NCI-H748 treated with DMSO at 0.1 percent for 48 hours (cell line): ENCODE results near the gene USP36.

Experiments used
- DNase-seq: peaks from one replicate; lab custom pipeline; 2025; lab: John Stamatoyannopoulos, UW

Gene USP36

DNA sequence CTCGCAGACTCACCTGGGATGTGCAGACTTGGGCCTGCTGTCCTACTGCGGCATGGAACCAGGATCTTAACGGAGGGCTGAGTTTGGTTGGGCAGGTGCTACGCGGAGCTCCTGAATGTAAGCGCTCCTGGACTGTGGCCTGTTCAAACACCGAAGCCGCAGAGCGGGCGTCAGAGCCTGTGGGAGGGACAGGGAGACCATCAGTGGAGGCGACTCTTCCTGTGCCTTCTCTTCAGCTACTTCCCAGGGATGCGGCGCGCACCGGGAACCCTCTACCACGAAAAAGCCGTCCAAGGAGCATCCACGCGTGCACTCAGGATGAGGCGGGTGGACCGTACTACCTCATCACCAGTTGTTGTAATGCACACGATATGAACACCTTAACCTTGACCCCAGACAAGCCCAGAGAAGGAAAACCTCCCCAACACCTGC lies 2.0 kb downstream of the USP36 start:
- DNase-seq: no peak

DNA sequence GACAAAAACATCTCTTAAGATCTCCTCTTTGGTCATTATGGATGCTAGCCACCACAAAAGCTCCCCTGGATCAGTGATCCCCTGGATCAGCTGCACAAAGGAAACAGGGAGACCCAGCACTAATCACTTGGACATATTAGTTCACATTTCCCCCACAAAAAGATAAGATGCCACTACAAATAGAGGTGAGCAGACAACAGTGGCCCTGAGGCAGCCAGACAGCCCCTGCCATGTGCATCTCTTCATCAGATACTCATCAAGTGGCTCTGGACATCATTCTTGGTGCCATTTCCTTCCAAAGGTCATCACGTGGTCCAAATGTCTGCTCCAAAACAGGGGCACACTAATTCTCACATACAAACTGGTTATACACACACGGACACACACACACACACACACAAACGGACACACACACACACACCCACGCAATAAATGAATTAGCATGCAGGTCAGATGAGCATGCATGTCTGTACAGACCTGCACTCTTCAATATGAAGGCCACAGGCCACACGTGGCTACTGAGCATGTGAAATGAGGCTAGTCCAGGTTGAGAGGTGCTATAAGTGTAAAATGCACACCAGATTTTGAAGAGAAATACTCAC lies 4.1 kb downstream of the USP36 start:
- DNase-seq: no peak

DNA sequence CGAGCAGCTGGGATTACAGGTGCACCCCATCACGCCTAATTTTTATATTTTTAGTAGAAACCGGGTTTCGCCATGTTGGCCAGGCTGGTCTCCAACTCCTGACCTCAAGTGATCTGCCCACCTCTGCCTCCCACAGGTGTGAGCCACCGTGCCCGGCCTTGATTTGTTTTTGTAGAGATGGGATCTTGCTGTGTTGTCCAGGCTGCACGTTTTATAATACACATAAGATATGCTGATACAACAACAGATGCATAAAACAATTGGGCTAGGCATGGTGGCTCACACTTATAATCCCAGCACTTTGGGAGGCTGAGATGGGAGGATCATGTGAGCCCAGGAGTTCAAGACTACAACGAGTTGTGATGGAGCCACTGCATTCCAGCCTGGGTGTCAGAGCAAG lies 6.0 kb downstream of the USP36 start:
- no peak for DNase-seq

DNA sequence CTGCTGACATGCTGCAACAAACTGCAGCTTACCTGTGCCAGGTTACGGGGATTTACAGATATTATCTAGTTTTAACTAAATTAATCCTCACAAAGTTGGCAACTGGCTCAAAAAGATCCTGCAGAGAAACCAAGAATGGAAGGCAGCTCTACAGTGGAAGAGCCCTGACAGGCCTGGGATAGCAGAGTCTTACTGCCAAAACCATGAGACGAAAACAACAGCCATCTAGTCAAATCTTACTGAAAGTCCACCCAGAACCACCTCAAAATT lies 8.1 kb downstream of the USP36 start:
- DNase-seq: no peak

DNA sequence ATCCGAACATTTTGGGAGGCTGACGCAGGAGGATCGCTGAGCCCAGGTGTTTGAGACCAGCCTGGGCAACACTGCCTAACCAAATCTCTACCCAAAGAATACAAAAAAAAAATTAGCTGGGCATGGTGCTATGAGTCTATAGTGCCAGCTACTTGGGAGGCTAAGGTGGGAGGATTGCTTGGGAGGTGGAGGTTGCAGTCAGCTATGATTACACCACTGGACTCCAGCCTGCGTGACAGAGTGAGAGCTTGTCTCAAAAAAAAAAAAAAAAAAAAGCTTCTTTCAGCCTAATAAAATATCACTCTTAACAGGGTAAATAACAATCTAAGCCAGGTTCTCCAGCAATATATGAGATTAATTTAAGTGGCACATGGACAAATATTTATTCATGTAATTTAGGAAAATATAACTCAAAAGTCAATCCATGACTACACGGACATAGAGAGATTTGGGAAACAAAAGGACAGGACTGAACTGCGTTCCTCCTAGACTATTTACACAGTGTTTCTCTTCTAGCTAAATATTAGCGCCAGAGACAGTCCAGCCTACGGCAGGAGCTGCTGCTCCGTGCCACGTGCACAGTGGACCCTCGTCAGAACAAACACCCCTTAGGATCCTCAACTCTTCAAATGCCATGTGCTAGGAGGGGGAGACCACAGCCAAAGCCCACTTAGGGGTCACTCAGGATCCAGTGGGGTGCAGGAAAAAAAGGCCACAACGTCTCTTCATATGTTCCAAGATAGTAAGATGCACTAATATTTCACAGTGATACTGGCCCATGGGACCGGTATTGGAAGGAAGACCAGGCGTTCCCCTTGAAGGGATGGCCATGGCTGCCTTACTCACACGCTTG lies 8.7 kb downstream of the USP36 start:
- DNase-seq: no peak

DNA sequence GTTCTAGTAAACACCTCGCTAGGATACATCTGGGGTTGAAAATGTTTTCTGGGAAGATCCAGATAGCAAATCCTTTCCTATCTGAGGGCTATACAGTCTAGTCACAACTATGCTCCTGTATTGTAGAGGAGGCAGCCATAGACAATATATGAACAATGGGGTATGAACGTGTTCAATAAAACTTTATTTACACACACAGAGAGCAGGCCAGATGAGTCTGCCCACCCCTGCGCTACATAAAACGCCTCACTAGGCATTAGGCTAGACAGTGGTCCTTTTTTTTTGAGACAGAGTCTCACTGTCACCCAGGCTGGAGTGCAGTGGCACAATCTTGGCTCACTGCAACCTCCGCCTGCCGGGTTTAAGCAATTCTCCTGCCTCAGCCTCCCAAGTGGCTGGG lies 11.1 kb downstream of the USP36 start:
- DNase-seq: no peak

DNA sequence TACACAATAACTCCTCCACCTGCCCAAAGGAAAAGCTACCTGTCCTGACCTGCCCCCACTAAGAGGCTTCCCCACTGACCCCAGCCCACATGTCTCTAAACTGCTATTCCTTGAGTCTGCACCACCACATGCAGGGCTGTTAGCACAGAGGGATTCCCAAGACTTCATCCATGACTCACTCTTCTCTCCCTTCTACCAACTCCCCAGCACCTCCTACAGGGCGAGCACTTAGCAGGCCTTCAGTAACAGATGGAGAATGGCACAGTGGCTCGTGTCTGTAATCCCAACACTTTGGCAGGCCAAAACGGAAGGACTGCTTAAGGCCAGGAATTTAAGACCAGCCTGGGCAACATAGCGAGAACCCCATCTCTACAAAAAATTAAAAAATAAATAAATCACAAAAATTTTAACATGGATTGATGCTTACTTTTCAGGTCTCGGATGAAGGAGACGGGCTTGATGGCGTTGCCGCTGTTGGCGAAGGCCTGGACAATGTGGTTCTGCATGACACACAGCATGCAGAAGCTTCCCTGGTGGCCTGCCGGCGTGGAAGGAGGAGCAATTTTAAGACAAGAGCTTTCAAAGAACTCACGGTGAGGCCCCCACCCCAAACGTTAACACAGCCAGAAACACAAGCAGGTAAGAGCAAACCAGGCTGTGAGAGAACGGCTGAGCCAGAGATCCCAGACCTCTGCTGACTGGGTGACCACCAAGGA lies 12.0 kb downstream of the USP36 start:
- no peak for DNase-seq

DNA sequence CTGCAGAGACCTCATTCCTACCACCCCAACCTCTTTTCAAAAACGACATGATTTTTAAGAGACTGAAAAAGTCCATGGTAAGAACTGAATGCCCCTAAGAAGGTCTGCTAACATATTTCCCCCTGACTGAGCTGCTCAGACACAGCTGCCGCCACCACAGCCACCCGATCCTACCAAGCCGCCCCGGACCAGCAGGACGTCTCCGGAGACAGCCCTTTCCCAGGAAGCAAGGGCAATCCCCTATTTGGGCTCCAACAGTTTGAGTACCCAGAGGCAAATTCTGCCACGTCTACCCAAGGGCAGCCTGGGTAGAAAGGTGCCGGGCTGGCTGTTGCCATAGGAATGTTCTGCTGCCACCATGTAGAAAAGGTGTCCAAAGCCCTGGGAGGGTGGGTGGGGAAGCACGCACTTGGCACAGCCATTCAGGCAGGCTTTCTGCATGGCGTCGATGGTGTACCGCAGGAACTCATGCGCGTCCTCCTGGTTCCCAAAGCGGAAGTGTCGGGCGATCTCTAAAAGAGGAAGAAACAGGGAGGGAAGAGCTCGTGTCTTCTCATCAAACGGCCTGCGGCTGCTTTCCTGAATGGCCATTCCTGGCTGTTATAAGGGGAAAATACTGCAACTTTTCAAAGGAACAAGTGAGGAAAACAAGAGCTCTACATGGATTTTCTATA lies 13.6 kb downstream of the USP36 start:
- DNase-seq: no peak

DNA sequence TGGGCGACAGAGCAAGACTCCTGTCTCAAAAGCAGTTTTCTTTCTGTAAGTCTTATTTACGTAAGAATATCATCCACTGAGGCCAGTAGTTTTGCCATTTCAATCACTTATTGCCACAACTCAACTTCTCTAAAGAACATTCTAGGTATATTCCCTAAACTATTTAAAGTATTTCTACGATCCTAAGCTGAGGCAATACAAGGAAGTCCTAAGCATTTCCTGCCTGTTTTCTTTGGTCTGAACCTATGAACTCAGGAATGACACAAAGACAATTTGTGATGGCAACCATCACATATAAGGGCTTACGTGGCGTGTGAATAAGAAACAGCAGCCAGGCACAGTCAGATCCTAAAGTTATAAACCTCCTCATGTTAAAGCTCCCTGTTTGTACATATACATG lies 14.2 kb downstream of the USP36 start:
- no peak for DNase-seq

DNA sequence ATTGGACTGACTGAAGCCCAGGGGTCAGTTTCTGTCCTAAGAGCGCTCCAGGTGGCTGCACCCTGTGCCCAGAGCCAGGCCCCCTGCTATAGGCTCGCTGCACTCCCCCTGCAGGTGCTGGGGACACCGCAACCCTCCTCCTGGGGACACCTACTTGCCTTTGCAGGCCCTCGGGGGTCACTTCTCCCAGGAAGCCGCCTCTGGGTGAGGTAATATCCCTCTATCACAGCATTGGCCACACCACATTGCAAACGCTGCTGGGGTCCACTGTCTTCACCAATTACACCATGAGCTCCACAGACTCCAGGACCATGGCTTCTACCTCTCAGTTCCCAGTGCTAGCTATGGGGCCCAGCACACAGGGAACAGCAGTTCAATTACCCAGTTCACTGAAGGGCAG lies 14.9 kb downstream of the USP36 start:
- DNase-seq: no peak

DNA sequence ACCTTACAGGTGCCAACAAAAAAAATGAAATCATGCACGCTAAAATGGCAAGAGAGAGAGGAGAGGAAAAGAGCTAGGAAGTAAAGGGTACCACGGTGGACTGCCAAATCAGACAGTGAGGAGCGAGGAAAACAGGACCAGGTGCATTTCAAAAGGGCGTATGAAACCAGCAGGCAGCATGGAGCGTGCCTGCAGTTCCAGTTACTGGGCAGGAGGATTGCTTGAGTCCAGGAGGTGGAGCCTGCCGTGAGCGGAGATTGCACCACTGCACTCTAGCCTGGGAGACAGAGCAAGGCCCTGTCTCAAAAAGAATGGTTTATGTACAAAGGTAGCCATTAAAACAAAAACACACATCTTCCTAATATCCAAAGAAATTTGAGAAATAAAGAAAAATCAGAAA lies 16.4 kb downstream of the USP36 start:
- DNase-seq: no peak

DNA sequence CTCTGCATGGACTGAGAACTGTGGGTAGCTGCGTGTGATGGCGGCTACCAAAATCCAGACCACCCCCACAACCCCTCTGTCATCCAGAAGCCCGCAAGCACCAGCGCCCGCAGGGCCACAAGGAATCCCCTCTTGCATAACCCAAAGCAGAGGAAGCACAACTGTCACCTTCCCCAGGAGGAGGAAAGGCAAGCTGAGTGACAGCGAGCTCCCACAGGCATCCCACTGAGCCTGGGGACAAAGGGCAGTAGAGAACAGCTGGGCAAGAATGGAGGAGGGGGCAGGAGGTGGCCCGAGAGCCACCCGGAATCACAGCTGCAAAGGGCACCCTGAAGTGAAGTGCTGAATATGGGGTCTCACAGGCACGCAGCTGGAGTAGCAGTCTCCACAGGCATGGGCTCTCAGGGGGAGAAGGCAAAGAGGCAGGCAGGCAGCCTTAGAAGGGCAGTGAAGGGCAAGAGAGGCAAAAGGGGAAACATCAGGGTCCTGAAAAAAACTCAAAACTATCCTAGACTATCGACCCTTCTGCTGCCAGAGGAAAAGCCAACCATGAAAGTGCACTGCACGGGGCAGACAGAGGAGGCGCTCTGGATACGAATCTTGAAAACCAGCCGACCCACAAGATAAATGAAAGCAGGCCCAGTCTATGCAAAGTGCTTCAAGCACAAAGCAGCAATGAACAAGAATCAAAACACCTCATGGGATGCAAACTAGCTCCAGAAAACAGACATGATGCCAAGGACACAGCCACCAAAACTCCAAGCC lies 17.1 kb downstream of the USP36 start:
- DNase-seq: no peak

DNA sequence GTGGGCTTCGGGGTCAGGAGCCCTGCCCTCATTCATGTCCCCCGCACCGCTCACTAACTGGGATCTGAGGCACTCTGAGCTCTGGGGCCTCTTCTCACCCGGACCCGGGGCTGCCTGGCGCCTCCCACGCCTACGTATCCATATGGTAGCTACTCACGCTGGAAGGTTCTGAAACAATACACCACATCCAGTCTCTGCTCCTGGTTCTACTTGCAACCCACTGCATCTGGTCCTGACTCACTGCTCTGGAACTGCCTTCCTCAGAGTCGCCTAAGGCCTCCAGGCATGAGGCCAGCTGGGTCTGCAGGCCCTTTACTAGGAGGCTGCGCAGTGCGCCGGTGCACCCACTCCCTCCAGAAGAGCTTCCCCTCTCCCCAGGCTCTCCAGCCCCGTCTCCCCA lies 18.1 kb downstream of the USP36 start:
- no peak for DNase-seq

DNA sequence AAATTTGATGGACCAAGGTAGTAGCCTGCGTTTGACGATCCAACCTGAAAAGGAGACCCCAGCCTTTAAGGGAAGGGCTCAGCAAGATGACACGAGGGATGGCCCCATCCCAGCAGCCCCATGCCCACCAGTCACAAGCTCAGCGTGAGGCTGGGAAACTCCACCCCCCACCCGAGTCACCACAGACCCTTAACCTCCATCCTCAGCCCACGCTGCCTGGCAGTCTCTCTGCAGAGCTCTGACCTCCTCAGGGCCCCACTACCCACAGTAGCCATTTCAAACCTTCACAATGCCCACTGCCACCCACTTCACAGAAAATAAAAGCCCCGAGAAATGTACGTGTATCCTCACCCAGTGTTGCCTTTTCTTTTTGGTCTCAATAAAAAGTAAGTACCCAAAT lies 18.7 kb downstream of the USP36 start:
- no peak for DNase-seq

DNA sequence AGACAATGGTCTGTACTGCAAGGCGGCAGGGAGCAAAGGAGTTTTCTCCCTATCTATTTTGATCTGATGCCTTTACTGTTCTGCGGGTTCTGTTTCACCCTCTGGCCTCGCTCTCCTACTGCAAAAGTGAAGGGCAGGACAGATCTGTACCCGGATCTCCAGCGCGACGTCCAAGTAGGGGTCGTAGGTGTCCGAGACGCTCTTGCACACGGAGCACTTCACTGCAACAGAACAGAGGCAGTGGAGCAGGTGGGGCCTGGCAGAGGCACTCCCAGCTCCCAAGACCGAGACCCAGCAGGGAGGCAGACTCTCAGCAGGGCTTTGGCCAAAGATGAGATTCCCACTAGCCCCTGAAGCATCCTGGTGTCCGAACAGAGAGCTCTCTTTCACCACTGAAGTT lies 19.8 kb downstream of the USP36 start:
- DNase-seq: no peak

DNA sequence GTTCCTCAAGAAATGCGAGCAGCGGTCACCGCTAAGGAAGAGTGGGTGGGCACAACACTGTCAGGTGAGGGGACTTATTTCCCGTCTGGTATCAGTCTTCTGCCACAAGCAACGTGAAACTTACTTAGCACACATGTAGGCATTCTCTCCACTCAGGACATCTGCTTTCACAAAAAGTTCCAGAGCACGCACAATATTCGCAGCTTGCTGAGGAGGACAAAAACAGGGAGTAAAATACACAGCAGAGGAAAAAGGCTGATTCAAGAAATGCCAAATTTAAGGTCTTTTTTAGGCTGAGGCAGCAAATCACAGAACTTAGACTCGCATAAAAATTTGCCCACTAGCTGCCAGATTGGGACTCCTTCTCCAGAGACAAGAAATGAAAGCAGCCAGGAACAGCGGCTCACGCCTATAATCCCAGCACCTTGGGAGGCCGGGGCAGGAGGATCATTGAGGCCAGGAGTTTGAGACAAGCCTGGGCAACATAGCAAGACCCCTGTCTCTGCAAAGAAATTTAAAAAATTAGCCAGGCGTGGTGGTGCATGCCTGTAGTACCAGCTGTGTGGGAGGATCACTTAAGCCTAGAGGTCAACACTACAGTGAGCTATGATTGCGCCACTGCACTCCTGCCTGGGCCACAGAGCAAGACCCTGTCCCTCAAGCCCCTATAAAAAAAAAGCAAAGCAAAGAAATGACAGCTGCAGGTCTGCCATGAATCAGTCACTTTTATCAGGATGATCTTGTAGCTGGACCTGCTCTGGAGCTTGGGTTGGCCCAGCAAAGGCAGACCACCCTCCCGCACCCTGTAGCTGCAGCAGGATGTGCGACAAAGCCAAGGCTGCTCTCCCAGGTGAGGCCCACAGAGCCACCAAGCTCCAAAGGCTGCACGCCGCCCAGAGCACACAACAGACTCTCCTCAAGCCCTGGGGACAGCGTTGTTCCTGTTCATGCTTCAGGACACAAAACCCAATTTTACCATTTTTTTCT lies 20.5 kb downstream of the USP36 start:
- DNase-seq: no peak

DNA sequence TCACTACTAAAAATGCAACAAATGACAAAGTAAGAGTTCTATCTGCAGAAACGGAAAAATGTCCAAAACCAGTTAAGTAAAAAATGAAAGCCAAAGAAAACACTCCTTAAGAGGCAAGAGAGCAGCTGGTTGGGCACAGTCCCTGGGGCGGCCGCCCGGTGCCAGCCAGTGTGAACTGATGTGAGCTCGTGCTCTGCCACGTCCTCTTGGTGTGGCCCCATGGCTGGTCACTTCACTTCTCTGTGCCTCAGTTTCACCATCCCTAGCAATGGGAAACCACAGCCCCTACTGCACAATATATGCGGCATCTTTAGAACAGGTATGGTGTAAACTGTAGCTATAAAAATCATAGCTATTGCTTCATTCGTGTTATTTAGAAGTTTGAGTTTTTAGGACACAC lies 21.2 kb downstream of the USP36 start:
- no peak for DNase-seq

DNA sequence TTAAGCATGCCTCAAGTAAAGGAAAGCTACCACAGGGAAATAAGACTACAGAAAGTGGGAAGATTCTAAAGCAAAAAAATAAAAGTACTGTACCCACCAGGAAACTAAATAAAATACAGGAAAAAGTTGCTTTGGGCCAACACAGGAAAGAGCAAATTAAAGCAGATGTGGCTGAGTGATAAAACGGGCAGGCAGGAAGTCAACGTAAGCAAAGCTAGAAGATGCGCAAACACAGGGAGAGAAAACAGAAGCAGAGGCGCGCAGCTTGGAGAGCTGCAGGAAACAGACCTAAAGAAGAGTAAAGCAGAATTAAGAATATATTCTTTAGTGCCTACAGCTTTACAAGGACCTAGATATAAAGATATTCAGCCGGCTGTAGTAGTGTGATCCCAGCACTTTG lies 21.7 kb downstream of the USP36 start:
- DNase-seq: no peak

DNA sequence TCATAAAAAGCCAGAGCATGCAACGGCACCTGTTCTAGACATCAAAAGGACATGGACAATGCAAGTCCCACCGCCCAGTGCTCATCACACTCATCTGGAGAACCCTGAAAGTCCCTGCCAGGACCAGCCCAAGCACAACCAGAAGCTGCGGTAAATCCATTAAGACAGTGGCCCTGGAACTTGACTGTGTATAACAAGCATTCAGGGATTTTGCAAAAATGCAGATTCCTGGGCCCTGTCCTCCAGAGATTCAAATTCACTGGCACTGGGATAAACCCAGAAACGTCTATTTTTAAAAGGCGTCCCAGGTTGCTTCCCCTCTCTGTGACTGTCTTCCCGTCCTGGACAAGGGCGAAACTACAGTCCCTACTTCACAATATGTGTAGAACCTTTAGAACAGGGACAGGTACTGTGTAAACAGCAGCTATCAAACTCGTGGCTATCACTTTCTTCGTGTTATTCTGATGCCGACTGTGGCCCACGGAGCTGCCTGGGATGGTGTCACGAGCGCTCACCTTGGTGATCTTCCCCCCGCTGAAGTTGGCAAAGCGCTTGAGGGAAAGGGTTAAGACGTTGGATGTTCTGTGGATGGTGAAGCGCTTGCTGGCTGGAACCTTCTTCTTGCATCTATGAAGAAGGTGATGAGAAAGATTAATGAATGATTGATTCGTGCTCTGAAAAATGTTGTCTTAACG lies 22.3 kb downstream of the USP36 start:
- no peak for DNase-seq

DNA sequence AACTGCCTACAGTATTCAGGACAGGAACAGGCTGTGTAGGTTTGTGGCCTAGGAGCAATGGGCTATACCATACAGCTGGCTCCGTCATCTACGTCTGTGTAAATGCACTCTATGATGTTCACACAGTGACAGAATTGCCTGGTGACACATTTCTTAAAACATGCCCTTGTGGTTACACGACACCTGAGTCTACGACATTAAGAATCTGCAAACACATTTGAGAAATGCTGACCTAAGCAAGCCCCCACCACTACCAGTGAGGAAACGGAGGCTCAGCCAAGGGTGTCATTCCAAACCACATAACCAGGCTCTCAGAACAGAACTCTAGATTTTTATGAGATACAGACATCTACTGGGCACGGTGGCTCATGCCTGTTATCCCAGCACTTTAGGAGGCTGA lies 23.5 kb downstream of the USP36 start:
- no peak for DNase-seq
